Measurements from ENCODE around the gene RTKN.
"Not testable (repeated sequence)": the region's sequence is repeated elsewhere in the genome, so short reads cannot be mapped to it uniquely, and the experiment has no call there.

Gene RTKN
- total RNA-seq: 0 to 0.47 reads per million in 2 donors

- peak in 2 of 5 experiments; percentile 25 to 53 for DNase-seq
Observed at GRCh38 chr2:74441690-74442482, at the start of gene RTKN. TSS of gene RTKN (minus strand) at chr2:74441937. CDS start at chr2:74441816, 121 bp downstream.

GRCh38 chr2:74489906-74490305 is 48.2 kb upstream of the RTKN start:
- DNase-seq: no peak

- no peak for DNase-seq
Observed at GRCh38 chr2:74488643-74489481, 47.1 kb upstream of the RTKN start.

- no peak for DNase-seq
Observed at GRCh38 chr2:74486141-74486540, 44.4 kb upstream of the RTKN start.

GRCh38 chr2:74483675-74484164 is 42.0 kb upstream of the RTKN start:
- DNase-seq: not testable (repeated sequence)

- peak; percentile 71 to 96 (median 91) for DNase-seq
Observed at GRCh38 chr2:74482801-74483674, 41.3 kb upstream of the RTKN start, which contains the start of the genes CCDC142 and TTC31. TSS of gene CCDC142 (minus strand) at chr2:74482998. CDS start at chr2:74482837, 161 bp downstream. TSS of gene TTC31 (plus strand) at chr2:74483081. CDS start at chr2:74483096, 15 bp downstream.

- peak in 3 of 5 experiments; percentile 41 to 72 (median 46) for DNase-seq
Observed at GRCh38 chr2:74481961-74482800, 40.4 kb upstream of the RTKN start.

GRCh38 chr2:74481431-74481830 is 39.7 kb upstream of the RTKN start:
- DNase-seq: no peak

GRCh38 chr2:74474899-74475298 is 33.2 kb upstream of the RTKN start:
- no peak for DNase-seq

- DNase-seq: no peak
Observed at GRCh38 chr2:74474481-74474880, 32.7 kb upstream of the RTKN start.

- DNase-seq: no peak
Observed at GRCh38 chr2:74472945-74473258, 31.2 kb upstream of the RTKN start.

- DNase-seq: peak; percentile 92 to 98 (median 94)
Observed at GRCh38 chr2:74472086-74472944, 30.6 kb upstream of the RTKN start, which contains the start of gene MRPL53. TSS of gene MRPL53 (minus strand) at chr2:74472680. CDS start at chr2:74472660, 20 bp downstream.

- no peak for DNase-seq
Observed at GRCh38 chr2:74471332-74472065, 29.8 kb upstream of the RTKN start.

- DNase-seq: not testable (repeated sequence)
Observed at GRCh38 chr2:74470742-74471141, 29.0 kb upstream of the RTKN start.

GRCh38 chr2:74464406-74464805 is 22.7 kb upstream of the RTKN start:
- DNase-seq: no peak

GRCh38 chr2:74462786-74463105 is 21.0 kb upstream of the RTKN start:
- DNase-seq: no peak

- DNase-seq: no peak
Observed at GRCh38 chr2:74462054-74462785, 20.5 kb upstream of the RTKN start.

GRCh38 chr2:74461187-74462053 is 19.7 kb upstream of the RTKN start:
- DNase-seq: no peak

Data from T-helper 2 cell (primary cell).